ENCODE results near the gene MSH3.

MSH3 gene

DNA sequence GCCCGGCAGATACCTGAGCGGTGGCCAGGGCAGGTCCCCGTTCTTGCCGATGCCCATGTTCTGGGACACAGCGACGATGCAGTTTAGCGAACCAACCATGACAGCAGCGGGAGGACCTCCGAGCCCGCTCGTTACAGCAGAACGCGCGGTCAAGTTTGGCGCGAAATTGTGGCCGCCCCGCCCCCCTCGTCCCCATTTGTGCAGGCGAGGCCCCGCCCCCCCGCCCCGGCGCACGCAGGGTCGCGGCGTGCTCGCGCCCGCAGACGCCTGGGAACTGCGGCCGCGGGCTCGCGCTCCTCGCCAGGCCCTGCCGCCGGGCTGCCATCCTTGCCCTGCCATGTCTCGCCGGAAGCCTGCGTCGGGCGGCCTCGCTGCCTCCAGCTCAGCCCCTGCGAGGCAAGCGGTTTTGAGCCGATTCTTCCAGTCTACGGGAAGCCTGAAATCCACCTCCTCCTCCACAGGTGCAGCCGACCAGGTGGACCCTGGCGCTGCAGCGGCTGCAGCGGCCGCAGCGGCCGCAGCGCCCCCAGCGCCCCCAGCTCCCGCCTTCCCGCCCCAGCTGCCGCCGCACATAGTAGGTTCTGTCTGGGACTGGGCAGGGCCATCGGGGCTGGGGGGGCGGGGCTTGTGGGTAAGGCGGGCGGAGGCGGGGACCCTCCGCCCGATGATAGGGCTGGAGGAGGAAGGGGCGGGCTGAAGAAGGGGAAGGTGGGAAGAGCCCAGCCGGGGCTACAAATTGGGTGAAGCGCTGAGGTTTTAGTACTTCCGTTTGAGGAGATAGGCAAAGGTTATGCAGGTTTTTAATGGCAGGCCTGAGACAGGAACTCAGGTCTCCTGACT, at the start of gene MSH3, which contains the start of gene DHFR:
Gene MSH3 (plus strand): TSS at position 262 of the 840 bp plus-strand sequence. CDS start 76 bp downstream, at position 338.
Gene DHFR (minus strand): TSS at position 593 of the 840 bp plus-strand sequence. CDS start 494 bp downstream, at position 99.
- DNase-seq: peak; percentile 89

- no peak for DNase-seq
Observed at GRCh38 chr5:80607343-80607742, 47.1 kb upstream of the MSH3 start.

- no peak for DNase-seq
Observed at GRCh38 chr5:80607832-80608231, 46.6 kb upstream of the MSH3 start.

DNA sequence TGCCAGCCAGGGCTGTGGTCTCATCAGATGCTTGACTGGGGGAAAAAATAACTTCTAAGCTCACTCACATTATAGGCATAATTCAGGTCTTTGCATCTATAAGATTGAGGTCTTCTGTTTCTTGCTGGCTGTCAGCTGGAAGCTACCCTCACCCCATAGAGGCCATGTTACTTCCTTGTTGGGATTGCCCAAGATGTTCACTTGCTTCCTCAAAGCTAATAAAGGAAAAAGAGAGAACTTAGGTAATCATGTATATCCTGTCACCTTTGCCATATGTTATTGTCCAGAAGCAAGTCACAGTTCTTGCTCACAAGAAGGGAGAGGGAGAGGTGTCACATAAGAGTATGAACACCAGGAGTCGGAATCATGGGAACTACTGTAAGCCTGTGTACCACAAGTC, 45.7 kb upstream of the MSH3 start:
- DNase-seq: no peak

GRCh38 chr5:80609692-80610091, 44.8 kb upstream of the MSH3 start:
- no peak for DNase-seq

DNA sequence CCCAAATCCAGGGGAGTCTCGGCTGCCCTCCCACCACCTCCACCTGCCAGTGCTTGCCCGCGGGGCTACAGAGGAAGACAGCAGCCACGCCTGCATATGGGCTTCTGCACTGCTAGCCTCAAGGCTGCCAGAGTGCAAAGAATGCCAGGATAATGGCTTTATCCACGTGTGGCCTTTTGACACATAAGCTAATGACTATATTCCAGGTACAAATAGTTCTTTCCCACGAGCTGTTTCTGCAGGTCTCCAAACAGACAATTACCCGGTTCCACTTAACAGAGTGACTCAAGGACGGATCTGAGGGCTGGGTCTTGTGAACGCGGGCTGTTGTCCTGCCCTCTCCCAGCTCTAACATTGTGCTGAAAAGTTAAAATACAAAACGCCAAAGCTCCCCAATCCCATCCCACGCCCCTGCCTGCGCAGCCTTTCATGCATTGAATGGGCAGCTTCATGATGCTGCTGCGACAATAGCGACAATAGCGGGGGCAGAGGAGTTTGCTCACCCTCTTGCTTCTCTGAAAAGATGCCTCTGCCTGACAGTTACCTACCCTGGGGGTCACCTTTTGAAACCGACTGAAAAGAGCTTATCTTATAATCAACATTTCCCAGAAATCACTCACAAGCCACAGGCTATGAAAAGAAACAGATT, 39.1 kb upstream of the MSH3 start:
- DNase-seq: no peak

DNA sequence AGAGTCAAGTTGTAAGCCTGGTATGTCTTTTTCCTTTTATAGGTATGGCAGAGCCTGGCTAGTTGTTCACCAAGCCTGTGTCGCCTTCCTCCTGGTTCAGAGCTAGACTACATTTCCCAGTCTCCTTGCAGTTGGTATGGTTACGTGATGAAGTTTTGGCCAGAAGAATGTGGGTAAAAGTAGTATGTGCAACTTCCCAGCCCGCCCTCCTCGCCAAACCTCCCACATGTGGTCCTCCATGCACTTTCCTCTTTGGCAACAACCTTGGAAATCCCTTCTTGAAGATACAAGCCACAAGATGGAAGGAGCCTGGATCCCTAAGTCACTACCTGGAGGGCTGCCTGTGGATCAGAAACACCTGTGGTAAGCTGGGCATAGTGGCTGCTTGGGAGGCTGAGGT, 36.0 kb upstream of the MSH3 start:
- DNase-seq: no peak

DNA sequence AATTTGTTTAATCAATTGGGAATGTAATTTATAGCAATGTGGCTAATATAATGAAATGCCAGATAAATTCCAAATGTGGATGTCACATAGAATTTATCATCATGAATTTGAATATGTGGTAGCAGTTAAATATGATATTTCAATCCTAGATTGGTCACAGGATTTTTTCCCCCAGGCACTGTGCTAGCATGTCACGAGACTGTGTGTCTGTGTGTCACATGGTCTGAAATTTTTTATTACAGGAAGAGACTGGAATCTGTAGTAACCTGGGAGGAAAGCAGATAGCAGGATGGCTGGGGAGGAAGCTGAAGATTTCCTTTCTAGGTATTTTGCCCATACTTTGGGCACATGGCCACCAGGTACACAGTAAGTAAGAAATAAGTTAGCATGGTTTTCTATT, 35.4 kb upstream of the MSH3 start:
- no peak for DNase-seq

DNA sequence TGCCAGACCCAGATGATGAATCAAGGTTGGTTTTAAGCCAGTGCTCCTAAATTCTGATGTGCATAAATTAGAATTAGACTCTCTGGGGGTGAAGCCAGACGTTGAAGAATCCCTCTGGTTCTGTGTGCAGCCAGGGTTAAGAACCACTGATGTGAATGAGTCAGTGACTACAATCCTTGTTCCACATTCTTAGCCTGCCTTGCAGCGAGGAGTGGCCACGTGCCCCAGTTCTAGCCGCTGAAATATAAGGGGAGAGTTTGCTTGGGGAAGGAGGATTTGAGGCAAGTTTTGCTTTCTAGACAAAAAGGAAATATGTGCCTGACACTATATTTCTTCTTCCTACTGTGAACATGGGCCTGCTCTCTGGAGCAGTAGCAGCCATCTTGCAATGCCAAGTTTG, 34.2 kb upstream of the MSH3 start:
- DNase-seq: no peak

DNA sequence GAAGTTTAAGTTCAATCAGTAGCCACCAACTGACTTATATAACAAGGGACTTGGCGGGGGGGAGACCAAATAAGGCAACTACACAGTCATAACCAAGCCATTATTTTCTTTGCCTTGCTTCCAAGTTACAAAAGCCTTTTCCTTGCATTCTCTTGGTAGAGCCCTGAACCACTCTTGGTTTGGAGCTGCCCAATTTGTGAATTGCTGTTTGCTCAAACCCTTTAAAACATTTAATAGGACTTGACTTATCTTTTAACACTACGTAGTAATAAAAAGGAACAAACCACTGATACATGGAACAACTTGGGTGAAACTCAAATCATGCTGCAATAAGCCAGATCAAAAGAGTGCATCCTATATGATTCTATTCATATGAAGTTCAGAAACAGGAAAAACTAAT, 31.7 kb upstream of the MSH3 start:
- no peak for DNase-seq

DNA sequence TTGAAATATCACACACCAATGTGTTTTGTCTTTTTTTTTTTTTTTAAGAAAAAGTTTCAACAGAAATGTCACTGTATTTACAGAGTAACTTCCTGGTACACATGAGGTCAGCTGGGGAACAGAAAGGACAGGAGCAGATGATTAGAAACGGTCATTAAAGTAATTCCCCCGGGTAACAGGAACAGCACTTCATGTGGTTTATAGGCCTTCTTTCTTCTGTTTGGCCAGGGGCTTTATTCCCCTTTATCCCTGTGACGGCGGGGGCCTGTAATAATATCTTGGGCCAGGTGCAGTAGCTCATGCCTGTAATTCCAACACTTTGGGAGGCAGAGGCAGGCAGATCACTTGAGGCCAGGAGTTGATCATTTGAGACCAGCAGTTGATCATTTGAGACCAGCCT, 30.5 kb upstream of the MSH3 start:
- DNase-seq: no peak

- DNase-seq: no peak
Observed at GRCh38 chr5:80625230-80625629, 29.2 kb upstream of the MSH3 start.

- no peak for DNase-seq
Observed at GRCh38 chr5:80629281-80629680, 25.2 kb upstream of the MSH3 start.

GRCh38 chr5:80631278-80632259, 22.9 kb upstream of the MSH3 start:
- no peak for DNase-seq

DNA sequence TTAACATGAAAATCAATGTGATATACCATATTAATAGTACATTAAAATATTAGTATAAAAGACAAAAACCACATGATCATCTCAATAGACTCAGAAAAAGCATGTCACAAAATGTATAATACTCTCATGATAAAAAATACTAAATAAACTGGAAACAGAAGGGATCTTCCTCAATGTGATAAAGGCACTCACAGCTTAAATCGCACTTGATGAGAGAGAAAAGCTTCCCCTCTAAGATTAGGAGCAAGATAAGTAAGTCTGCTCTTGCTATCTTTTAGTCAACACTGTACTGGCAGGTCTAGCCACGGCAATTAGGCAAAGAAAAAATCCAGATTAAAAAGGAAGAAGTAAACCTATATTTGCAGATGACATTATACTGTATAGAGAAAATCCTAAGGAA, 21.8 kb upstream of the MSH3 start:
- no peak for DNase-seq

GRCh38 chr5:80634193-80634592, 20.3 kb upstream of the MSH3 start:
- DNase-seq: no peak

DNA sequence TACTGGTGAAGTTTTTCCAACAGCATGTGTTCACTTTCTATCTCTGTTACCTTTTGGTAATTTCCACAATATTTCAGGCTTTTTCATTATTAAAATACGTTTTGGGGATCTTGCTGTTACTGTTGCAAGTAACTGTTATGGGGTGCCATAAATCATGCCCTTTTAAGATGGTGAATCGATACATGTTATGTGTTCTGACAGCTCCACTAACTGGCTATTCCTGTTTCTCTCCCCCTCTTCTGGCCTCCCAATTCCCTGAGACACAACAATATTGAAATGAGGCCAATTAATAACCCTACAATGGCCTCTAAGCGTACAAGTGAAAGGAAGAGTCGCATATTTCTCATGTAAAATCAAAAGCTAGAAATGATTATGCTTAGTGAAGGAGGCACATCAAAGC, 13.1 kb upstream of the MSH3 start:
- no peak for DNase-seq

DNA sequence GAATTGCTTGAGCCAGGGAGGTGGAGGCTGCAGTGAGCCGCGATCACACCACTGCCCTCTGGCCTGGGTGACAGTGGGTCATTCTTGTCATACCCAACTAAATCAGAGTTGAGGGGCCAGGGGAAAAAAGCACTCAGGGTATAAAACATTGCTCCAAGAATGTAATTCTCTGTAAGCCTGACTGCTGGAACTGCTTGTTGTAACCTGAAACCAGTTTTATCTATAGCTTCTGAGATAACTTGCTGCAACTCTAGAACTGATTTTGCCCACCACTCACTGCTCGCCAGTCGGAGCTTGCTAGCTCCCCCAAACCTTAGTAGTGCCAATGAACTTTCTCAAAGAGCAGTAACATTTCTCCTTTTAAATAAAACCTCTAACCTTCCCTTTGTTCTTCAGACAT, 9.6 kb upstream of the MSH3 start:
- DNase-seq: no peak

DNA sequence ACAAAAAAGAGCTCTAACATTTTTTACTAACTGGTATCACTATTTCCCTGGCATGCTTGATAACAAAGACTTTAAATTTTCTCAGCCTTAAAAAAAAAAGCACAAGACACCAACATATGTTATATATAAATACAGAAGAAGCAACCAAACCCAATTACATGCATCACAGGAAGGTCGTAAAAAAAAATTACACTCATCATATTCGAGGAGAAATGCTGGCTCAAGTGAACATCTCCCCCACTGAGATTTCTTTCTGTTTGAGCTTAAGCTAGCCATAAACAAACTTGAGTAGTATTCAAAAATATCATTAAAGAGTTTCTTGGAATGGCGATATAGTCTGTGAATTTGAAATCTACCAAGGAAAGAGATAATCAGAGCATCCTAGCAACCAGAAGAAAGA, 7.5 kb upstream of the MSH3 start:
- DNase-seq: no peak

DNA sequence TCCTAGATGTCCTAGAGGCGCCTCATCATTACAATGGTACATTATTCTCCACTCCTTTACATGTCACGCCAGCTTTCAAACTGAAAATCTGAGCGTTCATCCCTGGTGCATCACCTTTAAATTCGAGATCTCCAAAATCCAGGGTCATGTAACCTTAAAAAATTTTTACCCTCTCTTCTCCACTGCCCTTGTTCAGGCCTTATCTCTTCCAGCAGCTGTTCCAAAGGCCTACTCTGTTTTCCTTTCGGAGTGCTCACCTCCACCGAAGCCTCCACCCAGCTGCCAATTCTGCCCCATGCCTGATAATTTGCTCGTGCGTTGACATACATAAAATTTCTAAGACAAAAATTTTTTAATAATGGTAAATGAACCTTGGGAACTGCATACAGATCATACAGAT, 950 bp upstream of the MSH3 start:
- DNase-seq: no peak

GRCh38 chr5:80654054-80654390, 430 bp upstream of the MSH3 start:
- DNase-seq: peak; percentile 16

DNA sequence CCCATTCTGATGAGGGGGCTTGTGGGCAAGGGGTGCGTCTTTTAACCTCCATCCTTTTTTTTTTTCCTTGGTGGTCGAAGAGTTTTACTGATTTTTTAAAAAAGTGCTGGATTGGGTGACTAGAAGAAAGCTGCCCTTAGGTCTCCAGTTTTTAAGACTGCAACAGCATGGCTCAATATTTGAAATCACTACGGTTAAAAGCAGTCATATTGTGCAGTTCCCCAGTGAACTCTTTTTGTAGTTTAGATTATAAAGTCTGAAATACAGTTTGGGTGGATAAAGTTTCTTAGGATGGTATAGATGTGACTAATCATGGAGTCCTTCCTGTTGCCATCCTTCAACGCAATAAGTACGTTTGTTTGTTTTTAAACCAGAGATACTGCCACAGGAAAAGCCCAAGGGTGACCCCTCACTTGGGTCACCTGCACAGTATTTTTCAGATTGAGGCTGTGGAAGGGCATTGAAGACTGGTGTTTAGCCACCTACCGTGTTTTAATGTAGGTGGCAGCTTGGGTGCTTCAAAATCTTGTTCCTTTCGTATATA, 851 bp downstream of the MSH3 start:
- DNase-seq: no peak

GRCh38 chr5:80656425-80656824, 2.0 kb downstream of the MSH3 start:
- DNase-seq: no peak

Measured in stimulated activated CD4-positive, alpha-beta T cell treated with anti-CD3 and anti-CD28 coated beads, Interleukin-4, amount 100 ng/mL, for 24 hours (primary cell).